Measurements from ENCODE around the gene CTIF. TPM values are rescaled to one million over a fixed set of nuclear protein-coding genes. Genes with fewer than 3 reads are reported as not detected.

CTIF gene
- polyA plus RNA-seq, 1 of the 3 experiments (the other 2 are of a cell fraction), result 47.2 TPM

- TF ChIP-seq, protein P1, sequence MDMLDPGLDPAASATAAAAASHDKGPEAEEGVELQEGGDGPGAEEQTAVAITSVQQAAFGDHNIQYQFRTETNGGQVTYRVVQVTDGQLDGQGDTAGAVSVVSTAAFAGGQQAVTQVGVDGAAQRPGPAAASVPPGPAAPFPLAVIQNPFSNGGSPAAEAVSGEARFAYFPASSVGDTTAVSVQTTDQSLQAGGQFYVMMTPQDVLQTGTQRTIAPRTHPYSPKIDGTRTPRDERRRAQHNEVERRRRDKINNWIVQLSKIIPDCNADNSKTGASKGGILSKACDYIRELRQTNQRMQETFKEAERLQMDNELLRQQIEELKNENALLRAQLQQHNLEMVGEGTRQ (IDR thresholded peaks at IDR 0.05; ENCODE audit: borderline replicate concordance, low read depth, low read length), result no peak
- TF ChIP-seq FOXM1 (IDR thresholded peaks at IDR 0.05; ENCODE audit: low read depth), result no peak
These were observed 274.5 kb downstream of the CTIF start (continued) for GRCh38 chr18:48813321-48813720.

DNA sequence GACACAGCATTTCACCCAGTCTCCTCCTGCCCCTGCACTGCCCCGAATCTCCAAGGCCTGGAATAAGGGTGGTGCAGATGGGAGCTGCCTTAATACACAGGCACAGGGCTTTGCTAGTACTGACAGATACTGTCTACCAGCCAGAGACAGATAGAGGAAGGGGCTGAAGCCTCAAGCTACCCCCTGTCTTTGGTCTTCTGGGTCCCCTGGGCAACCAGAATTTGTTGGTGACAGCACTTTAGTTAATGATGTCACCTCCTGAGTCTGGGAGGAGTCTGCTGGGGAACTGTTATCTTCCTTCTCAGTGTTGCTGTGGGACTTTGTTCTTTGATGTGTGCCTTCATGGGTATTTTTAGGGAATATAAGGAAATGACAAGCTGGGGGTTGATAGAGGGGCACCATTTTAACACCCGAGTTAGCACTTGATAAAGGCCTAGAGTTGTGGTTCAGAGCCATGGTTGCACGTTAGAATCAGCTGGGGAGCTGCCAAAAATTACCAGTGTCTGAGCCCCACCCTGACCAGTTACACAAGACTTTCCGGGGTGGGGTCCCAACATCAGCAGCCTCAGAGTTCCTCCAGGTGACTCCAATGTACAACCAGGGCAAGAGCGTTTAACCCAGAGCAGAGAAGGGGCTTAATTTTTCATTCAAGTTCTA lies 275.1 kb downstream of the CTIF start:
- ChIA-PET CTCF (interaction anchor here (1.3 to 1.7 kb wide), 2 partner anchors 13 to 14 kb away, joined by 3 to 4 read pairs; no protein-coding TSS in a partner anchor), POLR2A (no interaction called here)
- Histone ChIP-seq H3K36me3 (replicated peaks in 1 of 2; ENCODE audit: control insufficient read depth in 1 of 2, insufficient read depth in 2 of 2, low read length in 1 of 2) (peaks cover 26 to 35% of the 10 kb centered on the region in 2 experiments), H3F3A (replicated peaks; ENCODE audit: insufficient read depth) (peaks cover 26% of the 10 kb centered on the region), H3K79me2 (ENCODE audit: insufficient read depth) (peaks cover 22% of the 10 kb centered on the region), H3K27me3 (ENCODE audit: insufficient read depth) (no peaks in the 10 kb centered on the region), H3K9ac (no peak overlapping the region), H2AFZ (ENCODE audit: low read depth) (no peak overlapping the region), H3K4me2 (no peak overlapping the region), H3K4me3 (ENCODE audit: low read depth in 2 of 2, low read length in 1 of 2) (no peak overlapping the region), H3K27ac (ENCODE audit: low read depth in 2 of 2, low read length in 1 of 2) (peak overlapping the region in 1 of 2 experiments; percentile 40; a peak in 1 of 4 replicates), H3K9me3 (no peaks in the 10 kb centered on the region), H3K4me1 (ENCODE audit: control insufficient read depth in 1 of 2, insufficient read depth in 2 of 2, low read depth in 1 of 2, low read length in 1 of 2) (no peaks in the 10 kb centered on the region; a peak in 1 of 4 replicates), H3K9me2 (no peaks in the 10 kb centered on the region), H4K20me1 (ENCODE audit: insufficient read depth) (no peaks in the 10 kb centered on the region)
- 86% methylated on average over 5 of the region's 5 CpGs for WGBS (ENCODE audit: low lambda C conversion rate)
- no peak for DNase-seq
- no peak for TF ChIP-seq SIN3A (IDR thresholded peaks at IDR 0.05; ENCODE audit: borderline replicate concordance, low read depth, low read length)
- no peak for TF ChIP-seq RFX5 (IDR thresholded peaks at IDR 0.05; ENCODE audit: low read length)
- no peak for TF ChIP-seq NFIC (IDR thresholded peaks at IDR 0.05; ENCODE audit: borderline replicate concordance)
- TF ChIP-seq MEF2A (IDR thresholded peaks at IDR 0.05; ENCODE audit: borderline replicate concordance, low read depth), result no peak
- TF ChIP-seq TCF12 (IDR thresholded peaks at IDR 0.05), result no peak
- no peak for TF ChIP-seq GATA2 (CRISPR knock-in tag; IDR thresholded peaks at IDR 0.05)
- TF ChIP-seq ZBTB33 (IDR thresholded peaks at IDR 0.05; ENCODE audit: borderline replicate concordance, low read depth), result no peak
- TF ChIP-seq NRF1 (IDR thresholded peaks at IDR 0.05; ENCODE audit: low read depth, low read length), result no peak
- TF ChIP-seq TEAD4 (IDR thresholded peaks at IDR 0.05; ENCODE audit: borderline replicate concordance, insufficient read depth), result no peak
- TF ChIP-seq IRF3 (IDR thresholded peaks at IDR 0.05; ENCODE audit: low read depth, low read length), result no peak

Measured in SK-N-SH (cell line).